Thyroid gland (tissue), 4 donors: ENCODE measurements around the gene RIC1. TPM values are rescaled to one million over a fixed set of nuclear protein-coding genes. Genes with fewer than 3 reads are reported as not detected.
"Not testable (repeated sequence)": the region's sequence is repeated elsewhere in the genome, so short reads cannot be mapped to it uniquely, and the experiment has no call there.

Experiments
- DNase-seq, 2 donors: peaks; one replicate each; pipeline ENCODE4 v3.0.0-alpha.2; 2019
- H3K27ac ChIP-seq, 3 donors: fragments of 200-600 bp; sonication (generic); 1 replicate in 2 of 3; 2 replicates in 1 of 3; pipeline ENCODE4 v1.5.1; 2016 to 2019; ENCODE audit warnings: mild to moderate bottlenecking in 1 of 3, moderate library complexity in 1 of 3
- H3K27me3 ChIP-seq: fragments of 200-600 bp; sonication (generic); one replicate; pipeline ENCODE4 v1.5.1; 2019
- H3K36me3 ChIP-seq, 2 donors: fragments of 200-600 bp; sonication (generic); one replicate each; pipeline ENCODE4 v1.5.1; 2016 to 2019
- H3K4me1 ChIP-seq, 2 donors: fragments of 200-600 bp; sonication (generic); one replicate each; pipeline ENCODE4 v1.5.1; 2017 to 2019
- H3K4me3 ChIP-seq, 3 donors: fragments of 200-600 bp; sonication (generic); replicated peaks in 1 of 3; 1 replicate in 2 of 3; 2 replicates in 1 of 3; pipeline ENCODE4 v1.5.1; 2016; ENCODE audit warnings: mild to moderate bottlenecking in 1 of 3
- H3K9me3 ChIP-seq: fragments of 200-600 bp; sonication (generic); one replicate; pipeline ENCODE4 v1.5.1; 2017
- POLR2A ChIP-seq, 2 donors: fragments of 450-650 bp; IDR thresholded peaks; one replicate each; pipeline ENCODE4 v1.6.1; 2017; ENCODE audit warnings: antibody characterized with exemption in 2 of 2, mild to moderate bottlenecking in 2 of 2, moderate library complexity in 1 of 2
- WGBS, 2 donors: methylation state at CpG; one replicate each; pipeline ENCODE4 v1.1.5; 2017; 5-methylcytosine and 5-hydroxymethylcytosine counted together
- intact Hi-C: fragments of 100-400 bp; cut with DNase I; formaldehyde crosslinking; loops from one replicate; pipeline ENCODE4 v1.15.1; 2023
- total RNA-seq, 4 donors: library from RNA; depleted of rRNA; stranded (reverse); fragments of >200 nt; gene quantifications; one replicate each; pipeline ENCODE4 v1.2.3, GENCODE V29; 2016
- TF ChIP-seq, protein P1 (sequence below), 6 experiments: fragments of 200-600 bp in 3 of 6; fragments of 450-650 bp in 3 of 6; sonication (generic) in 3 of 6; IDR thresholded peaks; one replicate each; pipeline ENCODE4 v1.5.1; 2016 to 2019; ENCODE audit warnings: antibody characterized with exemption in 6 of 6, mild to moderate bottlenecking in 2 of 6, inconsistent platforms in 1 of 6, moderate library complexity in 1 of 6

Gene RIC1
- total RNA-seq, 4 donors from 2014 or later, result 42.7 to 56.1 (median 44.9) TPM

GRCh38 chr9:5665059-5665458 lies 36.2 kb downstream of the RIC1 start:
- H3K9me3 ChIP-seq, result no peaks in the 10 kb centered on the region
- intact Hi-C loops, result no loop called here
- no peaks in the 10 kb centered on the region for H3K27me3 ChIP-seq
- WGBS, 2 donors, result 82 to 86% methylated on average over 3 of the region's 3 CpGs
- peaks cover 0 to 2% of the 10 kb centered on the region in 2 donors for H3K36me3 ChIP-seq
- H3K27ac ChIP-seq, result no peak overlapping the region
- H3K4me1 ChIP-seq, result no peaks in the 10 kb centered on the region
- DNase-seq, result no peak
- H3K4me3 ChIP-seq, result no peak overlapping the region
- TF ChIP-seq POLR2A (IDR thresholded peaks at IDR 0.05), result no peak
- TF ChIP-seq, protein P1, sequence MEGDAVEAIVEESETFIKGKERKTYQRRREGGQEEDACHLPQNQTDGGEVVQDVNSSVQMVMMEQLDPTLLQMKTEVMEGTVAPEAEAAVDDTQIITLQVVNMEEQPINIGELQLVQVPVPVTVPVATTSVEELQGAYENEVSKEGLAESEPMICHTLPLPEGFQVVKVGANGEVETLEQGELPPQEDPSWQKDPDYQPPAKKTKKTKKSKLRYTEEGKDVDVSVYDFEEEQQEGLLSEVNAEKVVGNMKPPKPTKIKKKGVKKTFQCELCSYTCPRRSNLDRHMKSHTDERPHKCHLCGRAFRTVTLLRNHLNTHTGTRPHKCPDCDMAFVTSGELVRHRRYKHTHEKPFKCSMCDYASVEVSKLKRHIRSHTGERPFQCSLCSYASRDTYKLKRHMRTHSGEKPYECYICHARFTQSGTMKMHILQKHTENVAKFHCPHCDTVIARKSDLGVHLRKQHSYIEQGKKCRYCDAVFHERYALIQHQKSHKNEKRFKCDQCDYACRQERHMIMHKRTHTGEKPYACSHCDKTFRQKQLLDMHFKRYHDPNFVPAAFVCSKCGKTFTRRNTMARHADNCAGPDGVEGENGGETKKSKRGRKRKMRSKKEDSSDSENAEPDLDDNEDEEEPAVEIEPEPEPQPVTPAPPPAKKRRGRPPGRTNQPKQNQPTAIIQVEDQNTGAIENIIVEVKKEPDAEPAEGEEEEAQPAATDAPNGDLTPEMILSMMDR (IDR thresholded peaks at IDR 0.05), result no peak

- DNase-seq, result no peak
- peaks cover 0 to 2% of the 10 kb centered on the region in 2 donors for H3K36me3 ChIP-seq
- no peak overlapping the region for H3K27ac ChIP-seq
- no peaks in the 10 kb centered on the region for H3K9me3 ChIP-seq
- WGBS, 2 donors, result 90% methylated on average over 6 of the region's 6 CpGs
- intact Hi-C loops, result no loop called here
- H3K4me1 ChIP-seq, result peaks cover 3 to 4% of the 10 kb centered on the region in 2 donors
- no peaks in the 10 kb centered on the region for H3K27me3 ChIP-seq
- TF ChIP-seq POLR2A (IDR thresholded peaks at IDR 0.05), result no peak
- TF ChIP-seq, protein P1 (IDR thresholded peaks at IDR 0.05), result no peak
- H3K4me3 ChIP-seq, result no peak overlapping the region
Observed at GRCh38 chr9:5667391-5667790, 38.5 kb downstream of the RIC1 start.

GRCh38 chr9:5670079-5670478 lies 41.2 kb downstream of the RIC1 start:
- Histone ChIP-seq H3K9me3 (no peaks in the 10 kb centered on the region), H3K36me3 (peaks cover 0 to 2% of the 10 kb centered on the region in 2 donors), H3K4me1 (peaks cover 4 to 8% of the 10 kb centered on the region in 2 donors), H3K4me3 (no peak overlapping the region), H3K27ac (no peak overlapping the region), H3K27me3 (no peaks in the 10 kb centered on the region)
- intact Hi-C loops, result no loop called here
- no peak for DNase-seq
- WGBS, 2 donors, result 41 to 62% methylated on average over 2 of the region's 2 CpGs
- TF ChIP-seq, protein P1 (IDR thresholded peaks at IDR 0.05), result no peak
- no peak for TF ChIP-seq POLR2A (IDR thresholded peaks at IDR 0.05)

- WGBS, 2 donors, result 87 to 91% methylated on average over 3 of the region's 3 CpGs
- intact Hi-C loops, result no loop called here
- no peak for DNase-seq
Observed at GRCh38 chr9:5671711-5672353, 42.9 kb downstream of the RIC1 start.

GRCh38 chr9:5675046-5675445 lies 46.1 kb downstream of the RIC1 start:
- 94 to 96% methylated on average over 11 of the region's 11 CpGs for WGBS, 2 donors
- H3K9me3 ChIP-seq, intact Hi-C loops, H3K27ac ChIP-seq, DNase-seq, H3K4me1 ChIP-seq, H3K36me3 ChIP-seq, H3K27me3 ChIP-seq, H3K4me3 ChIP-seq: not testable (repeated sequence)

More at GRCh38 chr9:5671711-5672353, 42.9 kb downstream of the RIC1 start:
- no peak overlapping the region for H3K27ac ChIP-seq
- H3K36me3 ChIP-seq, result peaks cover 0 to 2% of the 10 kb centered on the region in 2 donors
- H3K27me3 ChIP-seq, result no peaks in the 10 kb centered on the region
- peaks cover 4 to 8% of the 10 kb centered on the region in 2 donors for H3K4me1 ChIP-seq
- no peak for TF ChIP-seq POLR2A (IDR thresholded peaks at IDR 0.05)
- TF ChIP-seq, protein P1 (IDR thresholded peaks at IDR 0.05), result no peak
- H3K9me3 ChIP-seq, result no peaks in the 10 kb centered on the region
- no peak overlapping the region for H3K4me3 ChIP-seq

GRCh38 chr9:5683591-5683990 lies 54.7 kb downstream of the RIC1 start:
- H3K4me1 ChIP-seq, result peaks cover 9 to 15% of the 10 kb centered on the region in 2 donors
- H3K27me3 ChIP-seq, H3K27ac ChIP-seq, H3K9me3 ChIP-seq, H3K4me3 ChIP-seq, H3K36me3 ChIP-seq, intact Hi-C loops: not testable (repeated sequence)
- peak; percentile 7 to 13 for DNase-seq
- WGBS, 2 donors, result 70 to 97% methylated on average over 2 to 8 of the region's 11 CpGs
